ENCODE results near the gene RCN2.
"Not testable (repeated sequence)": the region's sequence is repeated elsewhere in the genome, so short reads cannot be mapped to it uniquely, and the experiment has no call there.

Gene RCN2

GRCh38 chr15:76935620-76936019, 4.1 kb downstream of the RCN2 start:
- no peak for DNase-seq

DNA sequence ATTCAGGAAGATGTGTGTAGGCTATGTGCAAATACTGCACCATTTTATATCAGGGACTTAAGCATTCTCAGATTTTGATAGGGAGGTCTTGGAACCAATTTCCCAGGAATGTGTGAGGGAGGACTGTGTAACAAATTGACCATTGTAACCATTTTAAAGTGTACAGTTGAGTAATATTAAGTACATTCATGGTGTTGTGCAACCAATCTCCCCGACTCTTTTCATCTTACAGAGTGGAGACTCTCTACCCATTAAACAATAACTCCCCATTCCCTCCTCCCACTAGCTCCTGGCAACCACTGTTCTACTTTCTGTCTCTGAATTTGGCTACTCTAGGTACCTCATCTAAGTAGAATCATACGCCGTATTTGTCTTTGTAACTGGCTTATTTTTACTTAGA, 5.1 kb downstream of the RCN2 start:
- DNase-seq: no peak

DNA sequence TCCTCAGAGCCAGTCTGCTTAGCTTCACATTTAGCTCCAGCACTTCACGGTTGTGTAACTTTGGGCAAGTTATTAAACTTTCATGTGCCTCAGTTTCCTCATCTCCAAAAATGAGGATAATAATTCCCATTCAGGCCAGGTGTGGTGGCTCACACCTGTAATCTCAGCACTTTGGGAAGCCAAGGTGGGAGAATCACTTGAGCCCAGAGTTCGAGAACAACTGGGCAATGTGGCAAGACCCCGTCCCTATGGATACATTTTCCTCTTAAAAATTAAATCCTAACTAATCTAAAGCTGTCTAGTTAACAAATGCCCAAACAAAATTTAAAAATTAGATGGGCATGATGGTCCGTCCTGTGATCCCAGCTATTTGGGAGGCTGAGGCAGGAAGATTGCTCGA, 7.2 kb downstream of the RCN2 start:
- no peak for DNase-seq

- DNase-seq: no peak
These were observed 8.2 kb downstream of the RCN2 start for GRCh38 chr15:76939715-76940114.

- DNase-seq: no peak
These were observed 10.1 kb downstream of the RCN2 start for GRCh38 chr15:76941636-76942035.

DNA sequence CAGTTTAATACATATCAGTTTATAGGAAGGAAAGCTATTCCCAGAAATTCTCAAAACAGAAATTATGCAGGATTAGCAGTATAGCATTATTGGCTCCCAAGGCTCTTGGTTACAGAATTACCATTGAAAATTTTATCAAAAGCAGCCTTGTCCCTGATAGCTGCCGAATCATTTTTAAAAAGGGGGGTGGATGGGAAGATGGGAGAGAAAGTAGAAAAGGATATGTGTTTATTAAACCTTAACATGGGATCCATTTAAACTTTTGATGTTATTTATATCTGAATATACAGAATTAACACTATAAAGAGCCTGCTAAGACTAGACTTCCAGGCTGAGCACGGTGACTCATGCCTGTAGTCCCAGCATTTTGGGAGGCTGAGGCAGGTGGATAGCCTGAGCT, 10.8 kb downstream of the RCN2 start:
- no peak for DNase-seq

DNA sequence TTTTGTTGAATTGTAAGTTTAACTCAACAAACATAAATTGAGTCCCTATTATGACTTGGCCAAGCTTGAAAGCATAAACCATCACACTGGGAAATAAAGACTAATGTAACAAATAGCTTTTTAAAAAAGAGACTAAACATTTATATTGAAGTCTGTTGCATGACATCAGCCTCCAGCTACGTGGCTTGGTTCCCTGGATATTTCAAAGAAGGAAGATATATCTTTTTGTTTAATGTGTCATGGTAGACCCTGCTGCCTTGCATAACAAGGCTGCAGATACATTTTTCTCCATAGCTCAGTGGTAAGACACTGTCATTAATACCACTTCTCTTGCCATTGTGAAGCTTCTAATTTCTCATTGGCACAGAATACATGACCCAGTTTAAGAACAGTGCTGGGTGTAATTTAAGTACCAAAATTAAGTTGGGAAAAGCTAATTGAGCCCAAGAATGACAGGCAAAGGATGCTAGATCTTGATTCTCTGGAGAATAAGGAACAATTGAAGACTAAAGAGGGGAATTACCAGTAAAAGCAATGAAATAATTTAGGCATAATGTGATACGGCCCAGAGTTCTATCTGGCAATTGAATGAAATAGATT, 14.0 kb downstream of the RCN2 start:
- no peak for DNase-seq

- no peak for DNase-seq
These were observed 15.9 kb downstream of the RCN2 start for GRCh38 chr15:76947454-76947853.

DNA sequence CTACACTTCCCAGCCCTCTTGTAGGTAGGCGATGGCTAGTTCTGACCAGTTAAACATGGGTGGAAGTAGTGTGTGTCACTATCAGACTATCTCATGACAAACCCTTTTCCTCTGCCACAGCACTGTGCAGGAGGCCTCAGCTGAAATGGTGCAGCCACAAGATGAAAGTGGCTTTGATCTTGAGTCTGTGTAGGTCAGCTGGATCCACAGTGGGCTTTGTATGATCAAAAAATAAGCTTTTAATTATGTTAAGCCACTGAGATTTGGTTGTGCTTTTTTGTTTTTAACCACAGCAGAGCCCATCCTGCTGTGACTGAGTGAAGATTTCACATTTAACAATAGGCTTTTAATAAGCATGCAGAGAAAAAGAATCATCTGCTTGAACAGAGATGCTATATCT, 19.7 kb downstream of the RCN2 start:
- no peak for DNase-seq

DNA sequence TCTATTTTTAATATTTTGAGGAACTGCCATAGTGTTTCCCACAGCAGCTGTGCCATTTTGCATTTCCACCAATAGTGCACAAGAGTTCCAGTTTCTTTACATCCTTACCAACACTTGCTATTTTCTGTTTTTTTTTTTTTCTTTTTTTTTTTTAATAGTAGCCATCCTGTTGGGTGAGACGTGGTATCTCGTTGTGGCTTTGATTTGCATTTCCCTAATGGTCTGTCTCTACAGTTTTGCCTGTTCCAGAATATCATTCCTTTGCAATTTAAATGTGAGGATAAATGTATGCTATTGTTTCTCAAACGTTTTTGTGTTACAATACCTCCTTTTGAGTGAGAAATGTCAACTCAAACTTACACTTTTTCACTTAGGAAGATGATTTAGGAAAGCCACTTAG, 22.4 kb downstream of the RCN2 start:
- DNase-seq: no peak

DNA sequence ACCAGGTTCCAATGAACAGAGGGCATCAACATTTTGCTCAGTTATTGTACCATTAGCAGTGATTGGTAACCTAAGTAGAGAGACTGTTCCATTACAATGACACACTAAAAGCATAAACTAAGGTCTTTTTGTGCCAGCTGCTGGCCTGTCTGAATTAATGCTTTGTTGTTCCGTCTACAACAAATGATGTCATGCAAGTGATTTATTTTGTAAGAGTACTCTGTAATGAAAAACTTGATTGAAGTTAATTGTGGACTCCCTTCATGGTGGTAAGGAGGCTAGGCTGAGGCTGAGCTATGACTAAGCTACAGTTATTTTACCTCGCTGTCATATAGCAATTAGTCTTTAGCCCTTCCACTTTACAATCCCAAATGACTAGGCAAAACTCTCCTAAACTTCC, 23.2 kb downstream of the RCN2 start:
- no peak for DNase-seq

DNA sequence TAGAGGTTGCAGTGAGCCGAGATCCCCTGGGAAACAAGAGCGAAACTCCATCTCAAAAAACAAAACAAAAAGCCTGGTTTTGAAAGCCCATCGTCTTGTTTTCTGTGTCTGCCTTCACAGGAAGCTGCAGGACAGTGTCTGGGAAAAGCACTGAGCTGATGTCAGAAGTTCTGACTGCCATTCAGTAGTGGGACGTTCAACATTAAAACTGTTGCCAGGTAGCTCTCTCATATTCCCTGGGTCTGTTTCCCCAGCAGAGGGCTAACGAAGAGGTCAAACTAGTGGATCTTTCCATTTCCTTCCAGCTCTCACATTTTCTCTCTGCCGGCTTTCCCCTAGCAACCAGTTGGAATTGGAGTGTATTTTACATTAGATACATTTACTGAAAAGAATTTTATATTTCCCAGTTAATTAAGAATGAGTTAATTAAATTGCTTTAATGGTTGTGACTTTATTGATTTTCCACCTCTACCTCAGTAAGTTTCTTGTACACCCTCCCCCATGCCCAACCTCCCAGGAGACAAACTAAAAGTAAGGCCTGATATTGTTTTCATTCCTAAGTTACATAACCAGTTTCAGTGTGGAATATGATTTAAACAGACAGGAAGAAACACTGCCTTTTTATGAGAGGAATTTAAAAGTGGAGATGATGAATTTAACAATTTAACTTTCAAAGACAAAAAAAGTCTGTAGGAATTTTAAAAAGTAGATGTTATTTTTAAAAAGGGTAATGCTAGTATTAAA, 29.9 kb downstream of the RCN2 start:
- DNase-seq: no peak

- no peak for DNase-seq
These were observed 30.9 kb downstream of the RCN2 start for GRCh38 chr15:76962337-76963013.

GRCh38 chr15:76963596-76963995, 32.0 kb downstream of the RCN2 start:
- no peak for DNase-seq

- no peak for DNase-seq
These were observed 32.6 kb downstream of the RCN2 start for GRCh38 chr15:76964157-76964556.

DNA sequence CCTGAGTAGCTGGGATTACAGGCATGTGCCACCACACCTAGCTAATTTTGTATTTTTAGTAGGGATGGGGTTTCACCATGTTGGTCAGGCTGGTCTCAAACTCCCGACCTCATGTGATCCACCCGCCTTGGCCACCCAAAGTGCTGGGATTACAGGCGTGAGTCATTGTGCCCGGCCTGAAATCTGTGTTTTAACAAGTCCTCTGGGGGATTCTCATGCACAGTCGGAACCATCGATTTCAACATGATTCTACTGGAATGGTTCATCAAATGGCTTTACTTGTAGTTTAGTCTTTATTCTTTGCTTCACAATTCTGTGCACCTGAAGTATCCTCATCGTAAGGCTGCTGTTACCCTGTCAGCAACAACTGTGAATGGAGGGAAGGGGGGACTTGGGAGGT, 34.5 kb downstream of the RCN2 start:
- not testable (repeated sequence) for DNase-seq

GRCh38 chr15:76967067-76967466, 35.5 kb downstream of the RCN2 start:
- DNase-seq: no peak

GRCh38 chr15:76968306-76968705, 36.8 kb downstream of the RCN2 start:
- DNase-seq: no peak

- DNase-seq: no peak
These were observed 41.1 kb downstream of the RCN2 start for GRCh38 chr15:76972389-76973361.

GRCh38 chr15:76973362-76973743, 41.8 kb downstream of the RCN2 start:
- DNase-seq: peak; percentile 68

DNA sequence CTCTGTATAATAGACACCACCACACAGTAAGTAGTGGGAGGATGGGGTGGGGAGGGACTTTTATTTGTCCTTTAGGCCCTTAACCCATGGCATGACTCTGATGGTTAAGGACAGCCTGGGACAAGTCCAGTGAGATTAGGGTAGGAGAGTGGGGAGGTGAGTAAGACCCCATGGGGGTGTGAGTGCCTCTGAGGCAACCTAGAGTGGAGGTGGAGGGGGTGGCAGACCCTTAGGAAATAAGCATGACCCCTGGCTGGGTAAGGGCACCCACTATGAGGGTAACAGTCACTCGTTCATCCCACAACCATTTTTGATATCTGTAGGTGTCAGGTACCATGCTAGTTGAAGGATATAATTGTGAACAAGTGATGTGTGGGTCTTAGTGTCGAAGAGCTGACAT, 42.4 kb downstream of the RCN2 start:
- DNase-seq: no peak

GRCh38 chr15:76974456-76975036, 43.0 kb downstream of the RCN2 start:
- no peak for DNase-seq

DNA sequence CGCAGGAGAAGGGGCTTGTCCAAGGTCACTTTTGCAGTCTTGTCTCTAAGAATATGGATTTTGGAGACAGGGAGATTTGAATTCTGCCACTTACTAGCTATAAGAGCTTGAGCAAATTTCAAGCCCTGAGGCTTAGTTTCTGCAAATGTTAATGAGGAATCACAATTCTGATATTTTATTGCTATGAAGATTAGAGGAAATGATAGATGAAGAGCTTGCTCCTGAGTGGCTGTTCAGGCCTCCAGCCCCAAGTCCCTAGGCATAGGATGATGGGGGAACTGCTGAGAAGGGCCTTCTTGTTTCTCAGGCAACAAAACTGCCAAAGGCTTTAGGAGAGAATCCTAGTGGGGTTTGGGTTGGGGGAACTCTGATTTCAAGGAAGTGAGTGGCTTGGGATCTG, 44.6 kb downstream of the RCN2 start:
- DNase-seq: no peak

Data from CD4-positive, alpha-beta T cell treated with Interleukin-15 for 1 hour (primary cell).